ENCODE results near the gene TCF7L2.

TCF7L2 gene

GRCh38 chr10:113178771-113179170 is 228.7 kb downstream of the TCF7L2 start:
- Histone ChIP-seq H3K4me2 (ENCODE audit: low read depth, low read length, poor library complexity, severe bottlenecking) (no peak overlapping the region), H3F3A (ENCODE audit: insufficient read depth) (no peaks in the 10 kb centered on the region), H3K36me3 (ENCODE audit: low read length) (no peaks in the 10 kb centered on the region), H4K20me1 (ENCODE audit: low read depth, low read length) (no peaks in the 10 kb centered on the region), H3K4me3 (ENCODE audit: insufficient read depth, low read length, poor library complexity, severe bottlenecking) (no peak overlapping the region), H3K79me2 (ENCODE audit: insufficient read depth, low read length) (no peaks in the 10 kb centered on the region), H3K9ac (ENCODE audit: low read length) (no peak overlapping the region), H3K9me3 (ENCODE audit: insufficient read depth, low read length) (no peaks in the 10 kb centered on the region), H3K27me3 (ENCODE audit: low read length) (no peaks in the 10 kb centered on the region), H2AFZ (ENCODE audit: low read depth, low read length, severe bottlenecking) (no peak overlapping the region), H3K27ac (ENCODE audit: low read depth, low read length) (no peak overlapping the region), H3K9me2 (replicated peaks; ENCODE audit: insufficient read depth, low read length) (no peaks in the 10 kb centered on the region)
- TF ChIP-seq CTCF (IDR thresholded peaks at IDR 0.05; ENCODE audit: insufficient read depth, low read length, poor library complexity, severe bottlenecking): no peak
- no peak for TF ChIP-seq EZH2phosphoT487 (conservative IDR thresholded peaks at IDR 0.05; ENCODE audit: low read length)

GRCh38 chr10:113179265-113179664 is 229.2 kb downstream of the TCF7L2 start:
- no peaks in the 10 kb centered on the region for H3F3A ChIP-seq (ENCODE audit: insufficient read depth)
- no peaks in the 10 kb centered on the region for H3K36me3 ChIP-seq (ENCODE audit: low read length)
- H3K9me3 ChIP-seq (ENCODE audit: insufficient read depth, low read length): no peaks in the 10 kb centered on the region
- no peak overlapping the region for H3K4me2 ChIP-seq (ENCODE audit: low read depth, low read length, poor library complexity, severe bottlenecking)
- no peak overlapping the region for H3K4me3 ChIP-seq (ENCODE audit: insufficient read depth, low read length, poor library complexity, severe bottlenecking)
- H3K27ac ChIP-seq (ENCODE audit: low read depth, low read length): no peak overlapping the region
- no peak for TF ChIP-seq EZH2phosphoT487 (conservative IDR thresholded peaks at IDR 0.05; ENCODE audit: low read length)
- TF ChIP-seq CTCF (IDR thresholded peaks at IDR 0.05; ENCODE audit: insufficient read depth, low read length, poor library complexity, severe bottlenecking): no peak
- H3K27me3 ChIP-seq (ENCODE audit: low read length): no peaks in the 10 kb centered on the region
- no peak overlapping the region for H2AFZ ChIP-seq (ENCODE audit: low read depth, low read length, severe bottlenecking)
- H3K79me2 ChIP-seq (ENCODE audit: insufficient read depth, low read length): no peaks in the 10 kb centered on the region
- no peaks in the 10 kb centered on the region for H4K20me1 ChIP-seq (ENCODE audit: low read depth, low read length)
- H3K9me2 ChIP-seq (replicated peaks; ENCODE audit: insufficient read depth, low read length): no peaks in the 10 kb centered on the region
- no peak overlapping the region for H3K9ac ChIP-seq (ENCODE audit: low read length)

- TF ChIP-seq EZH2phosphoT487 (conservative IDR thresholded peaks at IDR 0.05; ENCODE audit: low read length): no peak
- no peak for TF ChIP-seq CTCF (IDR thresholded peaks at IDR 0.05; ENCODE audit: insufficient read depth, low read length, poor library complexity, severe bottlenecking)
- Histone ChIP-seq H3K9ac (ENCODE audit: low read length) (no peak overlapping the region), H3K36me3 (ENCODE audit: low read length) (no peaks in the 10 kb centered on the region), H3K27me3 (ENCODE audit: low read length) (no peaks in the 10 kb centered on the region), H3K9me2 (replicated peaks; ENCODE audit: insufficient read depth, low read length) (no peaks in the 10 kb centered on the region), H3K79me2 (ENCODE audit: insufficient read depth, low read length) (no peaks in the 10 kb centered on the region), H2AFZ (ENCODE audit: low read depth, low read length, severe bottlenecking) (no peak overlapping the region), H3K27ac (ENCODE audit: low read depth, low read length) (no peak overlapping the region), H3K4me3 (ENCODE audit: insufficient read depth, low read length, poor library complexity, severe bottlenecking) (no peak overlapping the region), H3K9me3 (ENCODE audit: insufficient read depth, low read length) (no peaks in the 10 kb centered on the region), H3K4me2 (ENCODE audit: low read depth, low read length, poor library complexity, severe bottlenecking) (no peak overlapping the region), H3F3A (ENCODE audit: insufficient read depth) (no peaks in the 10 kb centered on the region), H4K20me1 (ENCODE audit: low read depth, low read length) (no peaks in the 10 kb centered on the region)
Measured at GRCh38 chr10:113179966-113180365, 229.9 kb downstream of the TCF7L2 start.

Data from SU-DHL-6 (cell line).